ENCODE measurements around the gene ZNF276.

The ZNF276 gene

GRCh38 chr16:89701425-89702406 lies 19.6 kb upstream of the ZNF276 start, which contains the start of gene SPATA2L:
TSS of gene SPATA2L (minus strand) at chr16:89701705. CDS start at chr16:89701232, 473 bp downstream.
- H3K27ac Mint-ChIP-seq, result no peak within 1 kb of the TSS

GRCh38 chr16:89704281-89704680 lies 17.1 kb upstream of the ZNF276 start:
- no peaks in the 10 kb centered on the region for H3K9me3 Mint-ChIP-seq
- no peak overlapping the region for H3K27ac Mint-ChIP-seq
- no peaks in the 10 kb centered on the region for H3K27me3 Mint-ChIP-seq
- peaks cover under 1% of the 10 kb centered on the region for H3K36me3 Mint-ChIP-seq (ENCODE audit: low read depth)
- no peak overlapping the region for H3K4me3 Mint-ChIP-seq
- H3K4me1 Mint-ChIP-seq (ENCODE audit: low read depth), result peaks cover 24% of the 10 kb centered on the region

More at GRCh38 chr16:89701425-89702406, 19.6 kb upstream of the ZNF276 start, which contains the start of gene SPATA2L:
- H3K4me3 Mint-ChIP-seq, result peak within 1 kb of the TSS; percentile 71
- peaks cover 5% of the 10 kb centered on the region for H3K36me3 Mint-ChIP-seq (ENCODE audit: low read depth)
- no peaks in the 10 kb centered on the region for H3K9me3 Mint-ChIP-seq
- H3K27me3 Mint-ChIP-seq, result no peaks in the 10 kb centered on the region
- peaks cover 24% of the 10 kb centered on the region for H3K4me1 Mint-ChIP-seq (ENCODE audit: low read depth)

GRCh38 chr16:89705006-89705405 lies 16.3 kb upstream of the ZNF276 start:
- Mint-ChIP-seq H3K4me1 (ENCODE audit: low read depth) (peaks cover 21% of the 10 kb centered on the region), H3K27me3 (no peaks in the 10 kb centered on the region), H3K36me3 (ENCODE audit: low read depth) (no peaks in the 10 kb centered on the region), H3K9me3 (no peaks in the 10 kb centered on the region), H3K4me3 (no peak overlapping the region), H3K27ac (no peak overlapping the region)

GRCh38 chr16:89706518-89707260 lies 14.6 kb upstream of the ZNF276 start:
- Mint-ChIP-seq H3K36me3 (ENCODE audit: low read depth) (no peaks in the 10 kb centered on the region), H3K4me3 (no peak overlapping the region), H3K9me3 (no peaks in the 10 kb centered on the region), H3K27ac (no peak overlapping the region), H3K27me3 (no peaks in the 10 kb centered on the region), H3K4me1 (ENCODE audit: low read depth) (peaks cover 16% of the 10 kb centered on the region)

- H3K36me3 Mint-ChIP-seq (ENCODE audit: low read depth), result no peaks in the 10 kb centered on the region
- H3K27me3 Mint-ChIP-seq, result no peaks in the 10 kb centered on the region
- no peak overlapping the region for H3K27ac Mint-ChIP-seq
- H3K4me3 Mint-ChIP-seq, result no peak overlapping the region
- H3K4me1 Mint-ChIP-seq (ENCODE audit: low read depth), result peaks cover 9% of the 10 kb centered on the region
- no peaks in the 10 kb centered on the region for H3K9me3 Mint-ChIP-seq
These were observed 13.6 kb upstream of the ZNF276 start for GRCh38 chr16:89707695-89708094.

GRCh38 chr16:89708481-89708931 lies 12.8 kb upstream of the ZNF276 start:
- no peaks in the 10 kb centered on the region for H3K27me3 Mint-ChIP-seq
- H3K36me3 Mint-ChIP-seq (ENCODE audit: low read depth), result no peaks in the 10 kb centered on the region
- no peak overlapping the region for H3K4me3 Mint-ChIP-seq
- peaks cover 9% of the 10 kb centered on the region for H3K4me1 Mint-ChIP-seq (ENCODE audit: low read depth)
- H3K27ac Mint-ChIP-seq, result no peak overlapping the region
- no peaks in the 10 kb centered on the region for H3K9me3 Mint-ChIP-seq

GRCh38 chr16:89709166-89709565 lies 12.2 kb upstream of the ZNF276 start:
- Mint-ChIP-seq H3K36me3 (ENCODE audit: low read depth) (peaks cover 2% of the 10 kb centered on the region), H3K9me3 (no peaks in the 10 kb centered on the region), H3K4me3 (no peak overlapping the region), H3K4me1 (ENCODE audit: low read depth) (peaks cover 11% of the 10 kb centered on the region), H3K27ac (no peak overlapping the region), H3K27me3 (no peaks in the 10 kb centered on the region)

- H3K9me3 Mint-ChIP-seq, result no peaks in the 10 kb centered on the region
- no peaks in the 10 kb centered on the region for H3K27me3 Mint-ChIP-seq
- H3K4me3 Mint-ChIP-seq, result no peak overlapping the region
- H3K4me1 Mint-ChIP-seq (ENCODE audit: low read depth), result peaks cover 19% of the 10 kb centered on the region
- peaks cover 9% of the 10 kb centered on the region for H3K36me3 Mint-ChIP-seq (ENCODE audit: low read depth)
- H3K27ac Mint-ChIP-seq, result no peak overlapping the region
These were observed 11.5 kb upstream of the ZNF276 start for GRCh38 chr16:89709716-89710432.

GRCh38 chr16:89710709-89711564 lies 10.4 kb upstream of the ZNF276 start:
- Mint-ChIP-seq H3K27me3 (no peaks in the 10 kb centered on the region), H3K4me3 (no peak overlapping the region), H3K36me3 (ENCODE audit: low read depth) (peaks cover 12% of the 10 kb centered on the region)

GRCh38 chr16:89711601-89712273 lies 9.6 kb upstream of the ZNF276 start:
- Mint-ChIP-seq H3K4me1 (ENCODE audit: low read depth) (peaks cover 12% of the 10 kb centered on the region), H3K4me3 (peak overlapping the region; percentile 81), H3K36me3 (ENCODE audit: low read depth) (peaks cover 17% of the 10 kb centered on the region), H3K9me3 (no peaks in the 10 kb centered on the region), H3K27me3 (no peaks in the 10 kb centered on the region), H3K27ac (peak overlapping the region; percentile 65)

More at GRCh38 chr16:89710709-89711564, 10.4 kb upstream of the ZNF276 start:
- Mint-ChIP-seq H3K27ac (no peak overlapping the region), H3K9me3 (no peaks in the 10 kb centered on the region), H3K4me1 (ENCODE audit: low read depth) (peaks cover 18% of the 10 kb centered on the region)

- Mint-ChIP-seq H3K4me1 (ENCODE audit: low read depth) (peaks cover 14% of the 10 kb centered on the region), H3K4me3 (peak overlapping the region; percentile 81), H3K27me3 (no peaks in the 10 kb centered on the region), H3K9me3 (no peaks in the 10 kb centered on the region), H3K36me3 (ENCODE audit: low read depth) (peaks cover 20% of the 10 kb centered on the region), H3K27ac (peak overlapping the region; percentile 65)
These were observed 9.0 kb upstream of the ZNF276 start for GRCh38 chr16:89712274-89712781.

GRCh38 chr16:89716493-89716892 lies 4.8 kb upstream of the ZNF276 start:
- H3K27ac Mint-ChIP-seq, result no peak overlapping the region
- peaks cover 42% of the 10 kb centered on the region for H3K4me1 Mint-ChIP-seq (ENCODE audit: low read depth)
- H3K36me3 Mint-ChIP-seq (ENCODE audit: low read depth), result peaks cover 23% of the 10 kb centered on the region
- no peak overlapping the region for H3K4me3 Mint-ChIP-seq
- H3K9me3 Mint-ChIP-seq, result no peaks in the 10 kb centered on the region
- H3K27me3 Mint-ChIP-seq, result no peaks in the 10 kb centered on the region
